ENCODE data around the gene MRPS18A.

The MRPS18A gene

GRCh38 chr6:43623880-43624785 is 63.5 kb downstream of the MRPS18A start:
- Histone ChIP-seq H3F3A (ENCODE audit: insufficient read depth, low read length) (no peaks in the 10 kb centered on the region), H3K9ac (ENCODE audit: low read length) (no peak overlapping the region), H3K9me2 (ENCODE audit: low read depth, low read length) (no peaks in the 10 kb centered on the region), H3K4me2 (ENCODE audit: low read length) (no peak overlapping the region), H3K27me3 (ENCODE audit: insufficient read depth, low read length) (no peaks in the 10 kb centered on the region), H3K27ac (ENCODE audit: low read depth, low read length, poor library complexity, severe bottlenecking) (no peak overlapping the region), H3K79me2 (ENCODE audit: insufficient read depth, low read length) (no peaks in the 10 kb centered on the region), H4K20me1 (ENCODE audit: insufficient read depth, low read length) (no peaks in the 10 kb centered on the region), H2AFZ (ENCODE audit: low read length) (no peak overlapping the region), H3K9me3 (ENCODE audit: low read length) (no peaks in the 10 kb centered on the region), H3K36me3 (ENCODE audit: insufficient read depth, low read length) (peaks cover 75% of the 10 kb centered on the region), H3K4me1 (ENCODE audit: insufficient read depth, low read length, severe bottlenecking) (peaks cover 13% of the 10 kb centered on the region), H3K4me3 (ENCODE audit: low read depth, low read length, poor library complexity, severe bottlenecking) (no peak overlapping the region)
- TF ChIP-seq CTCF (IDR thresholded peaks at IDR 0.05; ENCODE audit: low read length) (no peak), EZH2 (IDR thresholded peaks at IDR 0.05; ENCODE audit: borderline replicate concordance, low read length) (no peak)

- Histone ChIP-seq H3K9me3 (ENCODE audit: low read length) (no peaks in the 10 kb centered on the region), H3K36me3 (ENCODE audit: insufficient read depth, low read length) (peaks cover 89% of the 10 kb centered on the region), H3K4me2 (ENCODE audit: low read length) (no peak overlapping the region), H3K27ac (ENCODE audit: low read depth, low read length, poor library complexity, severe bottlenecking) (no peak overlapping the region), H3K27me3 (ENCODE audit: insufficient read depth, low read length) (no peaks in the 10 kb centered on the region), H2AFZ (ENCODE audit: low read length) (no peak overlapping the region), H4K20me1 (ENCODE audit: insufficient read depth, low read length) (no peaks in the 10 kb centered on the region), H3K79me2 (ENCODE audit: insufficient read depth, low read length) (no peaks in the 10 kb centered on the region), H3K9ac (ENCODE audit: low read length) (no peak overlapping the region), H3K4me1 (ENCODE audit: insufficient read depth, low read length, severe bottlenecking) (peaks cover 8% of the 10 kb centered on the region), H3F3A (ENCODE audit: insufficient read depth, low read length) (no peaks in the 10 kb centered on the region), H3K9me2 (ENCODE audit: low read depth, low read length) (no peaks in the 10 kb centered on the region), H3K4me3 (ENCODE audit: low read depth, low read length, poor library complexity, severe bottlenecking) (no peak overlapping the region)
- TF ChIP-seq EZH2 (IDR thresholded peaks at IDR 0.05; ENCODE audit: borderline replicate concordance, low read length) = no peak
- no peak for TF ChIP-seq CTCF (IDR thresholded peaks at IDR 0.05; ENCODE audit: low read length)
These were observed 65.0 kb downstream of the MRPS18A start for GRCh38 chr6:43622541-43622940.

- H3F3A ChIP-seq (ENCODE audit: insufficient read depth, low read length) = no peaks in the 10 kb centered on the region
- H3K9me2 ChIP-seq (ENCODE audit: low read depth, low read length) = no peaks in the 10 kb centered on the region
- H3K9ac ChIP-seq (ENCODE audit: low read length) = no peak overlapping the region
- no peaks in the 10 kb centered on the region for H3K79me2 ChIP-seq (ENCODE audit: insufficient read depth, low read length)
- H3K9me3 ChIP-seq (ENCODE audit: low read length) = no peaks in the 10 kb centered on the region
- H3K27ac ChIP-seq (ENCODE audit: low read depth, low read length, poor library complexity, severe bottlenecking) = no peak overlapping the region
- H3K27me3 ChIP-seq (ENCODE audit: insufficient read depth, low read length) = no peaks in the 10 kb centered on the region
- H2AFZ ChIP-seq (ENCODE audit: low read length) = no peak overlapping the region
- peaks cover 91% of the 10 kb centered on the region for H3K36me3 ChIP-seq (ENCODE audit: insufficient read depth, low read length)
- peaks cover under 1% of the 10 kb centered on the region for H3K4me1 ChIP-seq (ENCODE audit: insufficient read depth, low read length, severe bottlenecking)
- no peak overlapping the region for H3K4me3 ChIP-seq (ENCODE audit: low read depth, low read length, poor library complexity, severe bottlenecking)
- H4K20me1 ChIP-seq (ENCODE audit: insufficient read depth, low read length) = no peaks in the 10 kb centered on the region
- TF ChIP-seq CTCF (IDR thresholded peaks at IDR 0.05; ENCODE audit: low read length) = no peak
- TF ChIP-seq EZH2 (IDR thresholded peaks at IDR 0.05; ENCODE audit: borderline replicate concordance, low read length) = no peak
- no peak overlapping the region for H3K4me2 ChIP-seq (ENCODE audit: low read length)
These were observed 65.8 kb downstream of the MRPS18A start for GRCh38 chr6:43621836-43622180.
